Stimulated activated memory B cell treated with anti-CD40 and anti-IgM and Interleukin-4, amounts not matched to agents 10 μg/mL and 1 μg/mL and 100 μg/mL, for 72 hours (primary cell): ENCODE results near the gene CTCF.
A peak's percentile ranks its signal among the peaks of the same experiment; 100 is the strongest.

Experiments used
- ATAC-seq: fragments of 150-1000 bp; cut with Tn5 transposase; 2 replicates; pipeline ENCODE4 v1.10.0; 2021
- H3K27ac Mint-ChIP-seq: one replicate; pipeline ENCODE4 v1.8.0; 2022; ENCODE audit warnings: mild to moderate bottlenecking, mixed read lengths
- H3K27me3 Mint-ChIP-seq: one replicate; pipeline ENCODE4 v1.8.0; 2022; ENCODE audit warnings: mixed read lengths
- H3K36me3 Mint-ChIP-seq: one replicate; pipeline ENCODE4 v1.8.0; 2022; ENCODE audit warnings: mixed read lengths
- H3K4me1 Mint-ChIP-seq: one replicate; pipeline ENCODE4 v1.8.0; 2022; ENCODE audit warnings: mixed read lengths
- H3K4me3 Mint-ChIP-seq: one replicate; pipeline ENCODE4 v1.8.0; 2022; ENCODE audit warnings: mild to moderate bottlenecking, moderate library complexity, mixed read lengths
- H3K9me3 Mint-ChIP-seq: one replicate; pipeline ENCODE4 v1.8.0; 2022; ENCODE audit warnings: mixed read lengths

CTCF gene

DNA sequence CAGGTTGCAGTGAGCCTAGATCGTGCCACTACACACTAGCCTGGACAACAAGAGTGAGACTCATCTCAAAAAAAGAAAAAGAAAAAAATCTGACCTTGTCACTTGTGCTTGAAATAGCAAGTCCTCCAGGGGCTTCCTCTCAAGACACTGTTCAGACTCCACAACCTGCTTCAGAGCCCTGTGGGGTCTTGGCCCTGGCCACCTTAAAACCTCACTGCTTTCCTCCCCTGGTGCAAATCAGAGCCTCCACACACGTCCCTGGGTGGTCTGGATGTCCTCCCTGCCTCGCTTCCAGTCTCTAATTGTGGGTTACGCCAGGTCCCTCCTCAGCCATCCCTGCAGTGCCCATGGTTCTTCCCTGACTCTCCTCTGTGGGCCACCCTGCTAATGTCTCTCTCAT, 93.0 kb downstream of the CTCF start:
- Mint-ChIP-seq H3K27me3 (no peaks in the 10 kb centered on the region), H3K36me3 (peaks cover 36% of the 10 kb centered on the region), H3K4me3 (no peak overlapping the region)

DNA sequence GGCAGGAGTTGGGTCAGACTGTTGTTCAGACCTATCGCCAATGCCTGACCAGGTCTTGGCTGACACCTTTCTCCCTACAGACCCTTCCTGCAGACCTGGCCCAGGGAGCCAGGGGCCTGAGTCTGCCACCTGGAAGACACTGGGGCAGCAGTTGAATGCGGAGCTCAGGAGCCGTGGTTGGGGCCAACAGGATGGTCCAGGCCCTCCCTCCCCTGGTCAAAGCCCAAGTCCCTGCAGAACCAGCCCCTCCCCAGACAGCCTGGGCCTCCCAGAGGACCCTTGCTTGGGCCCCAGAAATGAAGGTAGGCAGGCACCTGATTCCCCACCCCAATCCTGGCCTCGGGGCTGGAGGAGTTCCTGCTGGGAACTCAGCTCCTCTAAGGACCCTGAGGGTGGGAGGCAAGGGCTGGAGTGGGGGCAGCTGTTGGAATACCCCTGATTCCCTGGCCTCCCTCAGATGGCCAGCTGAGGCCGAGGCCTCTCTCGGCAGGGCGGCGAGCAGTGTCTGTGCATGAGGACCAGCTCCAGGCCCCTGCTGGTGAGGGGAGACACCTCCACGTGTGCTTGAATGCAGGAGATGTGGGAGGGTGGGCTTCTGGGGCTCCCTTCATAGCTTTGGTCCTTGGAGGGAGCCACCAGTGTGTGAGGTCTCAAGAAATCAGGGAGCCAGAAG, 94.2 kb downstream of the CTCF start:
- Mint-ChIP-seq H3K36me3 (peaks cover 26% of the 10 kb centered on the region), H3K27me3 (no peaks in the 10 kb centered on the region), H3K9me3 (no peaks in the 10 kb centered on the region), H3K4me3 (no peak overlapping the region), H3K4me1 (peaks cover 35% of the 10 kb centered on the region), H3K27ac (no peak overlapping the region)
- ATAC-seq = no peak

More for the DNA sequence above, 93.0 kb downstream of the CTCF start:
- ATAC-seq = no peak
- H3K9me3 Mint-ChIP-seq = no peaks in the 10 kb centered on the region
- H3K4me1 Mint-ChIP-seq = peaks cover 33% of the 10 kb centered on the region
- H3K27ac Mint-ChIP-seq = no peak overlapping the region

- no peak overlapping the region for H3K4me3 Mint-ChIP-seq
- no peak for ATAC-seq
- H3K36me3 Mint-ChIP-seq = peaks cover 20% of the 10 kb centered on the region
- no peaks in the 10 kb centered on the region for H3K27me3 Mint-ChIP-seq
- no peaks in the 10 kb centered on the region for H3K9me3 Mint-ChIP-seq
- peaks cover 39% of the 10 kb centered on the region for H3K4me1 Mint-ChIP-seq
- peak overlapping the region; percentile 12 for H3K27ac Mint-ChIP-seq
Measured at GRCh38 chr16:67657017-67657608, 94.8 kb downstream of the CTCF start.

- Mint-ChIP-seq H3K4me3 (no peak overlapping the region), H3K36me3 (peaks cover 17% of the 10 kb centered on the region), H3K9me3 (no peaks in the 10 kb centered on the region), H3K27me3 (no peaks in the 10 kb centered on the region), H3K4me1 (peaks cover 39% of the 10 kb centered on the region), H3K27ac (peak overlapping the region; percentile 12)
- no peak for ATAC-seq
Measured at GRCh38 chr16:67657751-67658518, 95.6 kb downstream of the CTCF start.

DNA sequence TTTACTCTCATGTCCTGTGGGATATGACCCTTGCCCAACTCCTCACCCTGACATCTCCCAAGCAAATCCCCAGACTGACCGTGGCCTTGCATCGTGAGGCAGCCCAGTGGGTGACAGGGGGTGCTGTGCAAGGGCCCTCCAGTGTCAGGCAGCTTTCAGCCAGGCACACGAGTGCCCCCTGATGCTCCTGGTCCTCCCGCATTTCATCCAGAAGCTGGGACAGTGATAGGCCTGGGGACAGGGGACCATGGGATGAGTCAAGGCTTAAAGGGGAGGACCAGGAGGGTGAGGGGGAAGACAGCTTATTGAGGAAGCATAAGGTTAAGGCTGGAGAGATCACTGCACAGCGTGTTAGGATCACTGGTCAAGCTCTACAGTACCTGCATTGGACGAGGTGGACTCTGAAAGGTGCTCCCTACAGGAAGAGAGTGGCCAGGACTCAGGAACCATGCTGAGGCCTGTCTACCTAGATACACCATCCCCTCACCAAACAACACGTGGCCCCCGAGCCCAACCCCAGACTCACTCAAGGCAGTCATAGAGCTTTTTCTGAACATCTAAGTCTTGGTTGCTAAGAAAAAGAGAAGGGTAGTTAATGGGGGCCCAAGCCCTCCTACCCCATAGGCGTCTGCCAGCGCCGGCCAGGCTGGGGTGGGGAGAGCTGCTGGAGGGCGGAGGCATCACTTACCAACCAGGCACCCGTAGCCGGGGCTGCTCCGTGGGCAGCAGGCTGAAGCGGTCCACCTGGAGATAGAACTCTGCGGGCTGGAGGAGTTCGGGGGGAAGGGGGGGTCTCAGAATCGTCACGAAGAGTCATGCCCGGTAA, 96.7 kb downstream of the CTCF start:
- Mint-ChIP-seq H3K9me3 (no peaks in the 10 kb centered on the region), H3K27ac (peak overlapping the region; percentile 90), H3K4me1 (peaks cover 42% of the 10 kb centered on the region), H3K27me3 (no peaks in the 10 kb centered on the region), H3K36me3 (peaks cover 19% of the 10 kb centered on the region), H3K4me3 (peak overlapping the region; percentile 85)
- ATAC-seq = no peak

GRCh38 chr16:67659675-67660563, 97.6 kb downstream of the CTCF start, which contains the start of gene ACD:
Gene ACD, minus strand, starts transcription at chr16:67660260. Its CDS starts 40 bp downstream, at chr16:67660220.
- peak within 1 kb of the TSS; percentile 85 for H3K4me3 Mint-ChIP-seq
- ATAC-seq = peak; percentile 82
- H3K36me3 Mint-ChIP-seq = peaks cover 21% of the 10 kb centered on the region
- no peaks in the 10 kb centered on the region for H3K27me3 Mint-ChIP-seq
- H3K27ac Mint-ChIP-seq = peak within 1 kb of the TSS; percentile 90
- H3K4me1 Mint-ChIP-seq = peaks cover 50% of the 10 kb centered on the region
- no peaks in the 10 kb centered on the region for H3K9me3 Mint-ChIP-seq

GRCh38 chr16:67660564-67661028, 98.3 kb downstream of the CTCF start, which contains the start of gene PARD6A:
Gene PARD6A, plus strand, starts transcription at chr16:67660960. Its CDS starts 79 bp downstream, at chr16:67661039.
- Mint-ChIP-seq H3K4me3 (peak within 1 kb of the TSS; percentile 85), H3K4me1 (peaks cover 47% of the 10 kb centered on the region), H3K27ac (peak within 1 kb of the TSS; percentile 90), H3K9me3 (no peaks in the 10 kb centered on the region), H3K27me3 (no peaks in the 10 kb centered on the region), H3K36me3 (peaks cover 19% of the 10 kb centered on the region)
- ATAC-seq = peak; percentile 93

GRCh38 chr16:67661101-67661761, 98.9 kb downstream of the CTCF start:
- no peak for ATAC-seq
- Mint-ChIP-seq H3K36me3 (peaks cover 16% of the 10 kb centered on the region), H3K27me3 (no peaks in the 10 kb centered on the region), H3K4me1 (peaks cover 46% of the 10 kb centered on the region), H3K4me3 (peak overlapping the region; percentile 85), H3K27ac (peak overlapping the region; percentile 90), H3K9me3 (no peaks in the 10 kb centered on the region)

- peaks cover 16% of the 10 kb centered on the region for H3K36me3 Mint-ChIP-seq
- peak overlapping the region; percentile 90 for H3K27ac Mint-ChIP-seq
- no peaks in the 10 kb centered on the region for H3K27me3 Mint-ChIP-seq
- H3K4me1 Mint-ChIP-seq = peaks cover 55% of the 10 kb centered on the region
- no peak for ATAC-seq
- H3K4me3 Mint-ChIP-seq = peak overlapping the region; percentile 85
- no peaks in the 10 kb centered on the region for H3K9me3 Mint-ChIP-seq
Measured at GRCh38 chr16:67661886-67662652, 99.7 kb downstream of the CTCF start.

DNA sequence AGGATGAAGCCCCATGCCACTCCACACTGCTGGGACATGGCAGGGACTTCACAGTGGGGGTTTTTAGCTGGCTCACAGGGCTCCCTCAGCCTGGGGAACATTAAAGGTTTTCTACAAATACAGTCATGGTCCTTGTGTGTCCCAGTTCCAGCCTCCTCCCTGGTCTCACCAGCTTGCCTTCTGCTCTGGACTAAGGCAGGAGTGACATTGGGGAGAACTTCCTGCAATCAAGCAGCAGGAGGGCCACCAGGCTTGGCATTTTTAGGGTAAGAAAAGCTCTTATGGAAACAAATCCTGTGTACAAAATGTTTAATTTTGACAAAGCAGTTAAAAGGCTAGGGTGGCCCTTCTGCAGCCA, 100.3 kb downstream of the CTCF start:
- Mint-ChIP-seq H3K27ac (no peak overlapping the region), H3K9me3 (no peaks in the 10 kb centered on the region), H3K4me1 (peaks cover 59% of the 10 kb centered on the region), H3K36me3 (peaks cover 16% of the 10 kb centered on the region), H3K27me3 (no peaks in the 10 kb centered on the region), H3K4me3 (no peak overlapping the region)
- ATAC-seq = no peak

DNA sequence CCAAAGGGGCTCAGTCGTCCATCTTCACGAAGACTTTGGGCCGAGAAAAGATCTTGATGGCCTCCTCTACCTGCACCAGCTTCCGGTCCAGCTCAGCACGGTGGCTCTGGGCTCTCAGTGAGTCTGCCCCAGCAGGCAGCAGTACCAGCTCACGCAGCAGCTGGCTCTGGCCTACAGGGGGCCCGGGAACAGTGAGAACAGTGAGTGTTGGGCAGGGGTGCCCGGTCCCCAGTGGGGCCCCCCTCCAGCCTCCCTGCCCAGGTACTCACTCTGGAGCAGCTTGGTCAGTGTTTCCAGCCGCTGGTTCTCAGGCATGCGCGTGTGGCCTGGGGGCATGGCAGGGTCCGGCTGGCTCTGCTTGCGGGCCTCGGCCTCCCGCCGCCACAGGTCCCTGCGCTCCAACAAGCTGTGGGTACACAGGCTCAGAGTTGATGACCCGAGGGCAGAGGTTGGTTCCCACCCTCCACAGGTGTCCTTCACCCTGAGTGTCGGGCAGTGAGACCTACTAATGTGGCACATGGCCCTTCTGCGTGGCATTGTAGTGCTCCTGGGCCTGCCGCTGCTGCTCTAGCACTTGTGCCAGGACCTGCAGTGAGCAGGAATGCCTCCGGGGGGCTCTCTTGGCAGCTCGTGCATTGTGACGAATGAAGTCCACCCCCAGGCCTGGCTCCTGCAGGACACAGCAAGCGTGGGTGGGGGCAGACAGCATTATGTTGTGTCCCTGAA, 101.0 kb downstream of the CTCF start:
- Mint-ChIP-seq H3K4me1 (peaks cover 59% of the 10 kb centered on the region), H3K27me3 (no peaks in the 10 kb centered on the region), H3K36me3 (peaks cover 16% of the 10 kb centered on the region), H3K4me3 (no peak overlapping the region), H3K27ac (no peak overlapping the region), H3K9me3 (no peaks in the 10 kb centered on the region)
- ATAC-seq = no peak

GRCh38 chr16:67663877-67664222, 101.5 kb downstream of the CTCF start:
- Mint-ChIP-seq H3K4me3 (no peak overlapping the region), H3K27ac (no peak overlapping the region), H3K27me3 (no peaks in the 10 kb centered on the region), H3K36me3 (peaks cover 16% of the 10 kb centered on the region), H3K9me3 (no peaks in the 10 kb centered on the region), H3K4me1 (peaks cover 59% of the 10 kb centered on the region)
- no peak for ATAC-seq

DNA sequence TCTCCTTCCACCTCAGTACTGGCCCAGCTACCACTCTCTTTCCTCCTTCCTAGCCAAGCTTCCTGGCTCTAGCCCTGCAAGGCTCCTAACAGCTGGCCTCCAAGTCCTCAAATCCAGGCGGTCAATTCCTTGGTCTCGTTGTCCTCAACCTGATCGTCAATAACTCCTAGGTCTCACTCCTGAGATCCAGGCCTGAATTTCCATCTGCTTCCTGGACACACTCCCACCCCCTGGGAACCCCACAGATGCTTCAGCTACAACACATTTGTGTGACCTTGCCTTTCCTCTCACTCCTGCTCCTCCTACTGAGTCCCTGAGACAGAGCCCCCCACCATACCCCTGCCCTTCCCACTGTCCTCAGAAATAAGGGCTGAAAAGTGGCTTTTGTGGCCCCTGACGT, 101.9 kb downstream of the CTCF start:
- Mint-ChIP-seq H3K27ac (no peak overlapping the region), H3K4me3 (no peak overlapping the region), H3K9me3 (no peaks in the 10 kb centered on the region), H3K4me1 (peaks cover 59% of the 10 kb centered on the region), H3K27me3 (no peaks in the 10 kb centered on the region), H3K36me3 (peaks cover 16% of the 10 kb centered on the region)
- no peak for ATAC-seq
